Activated T-helper 2 cell treated with anti-CD3 and anti-CD28 coated beads, Interferon-gamma antibody, Interleukin-2, Interleukin-4, amounts not matched to agents 10 μg/mL and 5 μg/mL and 100 μg/mL, durations not matched to agents 14 hours and 24 hours and 36 hours (primary cell): ENCODE data around the gene TBX10. TPM values are rescaled to one million over a fixed set of nuclear protein-coding genes. Genes with fewer than 3 reads are reported as not detected.
"Not testable (repeated sequence)": the region's sequence is repeated elsewhere in the genome, so short reads cannot be mapped to it uniquely, and the experiment has no call there.

Experiments
- DNase-seq: peaks from one replicate; pipeline ENCODE4 v3.0.0; 2021; ENCODE audit warnings: low spot score
- H3K27ac Mint-ChIP-seq: one replicate; pipeline ENCODE4 v1.8.0; 2021; ENCODE audit warnings: mixed read lengths
- H3K27me3 Mint-ChIP-seq: one replicate; pipeline ENCODE4 v1.8.0; 2021; ENCODE audit warnings: low read depth, mixed read lengths
- H3K36me3 Mint-ChIP-seq: one replicate; pipeline ENCODE4 v1.8.0; 2021; ENCODE audit warnings: low read depth, mixed read lengths
- H3K4me1 Mint-ChIP-seq: one replicate; pipeline ENCODE4 v1.8.0; 2021; ENCODE audit warnings: low read depth, mixed read lengths
- H3K4me3 Mint-ChIP-seq: one replicate; pipeline ENCODE4 v1.8.0; 2021; ENCODE audit warnings: low read depth, mild to moderate bottlenecking, moderate library complexity, mixed read lengths
- H3K9me3 Mint-ChIP-seq: one replicate; pipeline ENCODE4 v1.8.0; 2021; ENCODE audit warnings: mixed read lengths
- intact Hi-C: fragments of 100-400 bp; cut with micrococcal nuclease; formaldehyde crosslinking; loops from one replicate; pipeline ENCODE4 v1.15.1; 2023
- total RNA-seq: library from RNA; stranded (reverse); gene quantifications from 2 replicates; pipeline ENCODE4 v1.2.3, GENCODE V29; 2022

Gene TBX10
- not detected in 2 replicates for total RNA-seq

- H3K27me3 Mint-ChIP-seq: no peaks in the 10 kb centered on the region
- no peaks in the 10 kb centered on the region for H3K36me3 Mint-ChIP-seq
- intact Hi-C loops: no loop called here
- no peaks in the 10 kb centered on the region for H3K9me3 Mint-ChIP-seq
- H3K4me1 Mint-ChIP-seq: peaks cover 6% of the 10 kb centered on the region
- H3K4me3 Mint-ChIP-seq: no peak within 1 kb of the TSS
- no peak within 1 kb of the TSS for H3K27ac Mint-ChIP-seq
- no peak for DNase-seq
Observed at GRCh38 chr11:67639438-67639859, at the start of gene TBX10. TBX10 (minus strand) TSS chr11:67639763; CDS start chr11:67639472, 291 bp downstream.

- peaks cover 46% of the 10 kb centered on the region for H3K27me3 Mint-ChIP-seq
- H3K4me1 Mint-ChIP-seq: peaks cover 10% of the 10 kb centered on the region
- no peaks in the 10 kb centered on the region for H3K36me3 Mint-ChIP-seq
- no peak overlapping the region for H3K4me3 Mint-ChIP-seq
- intact Hi-C loops: no loop called here
- no peak overlapping the region for H3K27ac Mint-ChIP-seq
- no peaks in the 10 kb centered on the region for H3K9me3 Mint-ChIP-seq
- DNase-seq: no peak
Observed at GRCh38 chr11:67689178-67689577, 49.6 kb upstream of the TBX10 start.

GRCh38 chr11:67687986-67688385 lies 48.4 kb upstream of the TBX10 start:
- Mint-ChIP-seq H3K4me3 (no peak overlapping the region), H3K27ac (no peak overlapping the region), H3K4me1 (peaks cover 10% of the 10 kb centered on the region)

GRCh38 chr11:67685641-67686332 lies 46.2 kb upstream of the TBX10 start:
- H3K9me3 Mint-ChIP-seq, H3K36me3 Mint-ChIP-seq, H3K4me1 Mint-ChIP-seq, DNase-seq, H3K4me3 Mint-ChIP-seq, intact Hi-C loops, H3K27ac Mint-ChIP-seq: not testable (repeated sequence)
- H3K27me3 Mint-ChIP-seq: peaks cover 32% of the 10 kb centered on the region

More at GRCh38 chr11:67687986-67688385, 48.4 kb upstream of the TBX10 start:
- DNase-seq: no peak
- intact Hi-C loops: no loop called here
- Mint-ChIP-seq H3K27me3 (peaks cover 44% of the 10 kb centered on the region), H3K36me3 (no peaks in the 10 kb centered on the region), H3K9me3 (no peaks in the 10 kb centered on the region)

- H3K36me3 Mint-ChIP-seq, H3K4me1 Mint-ChIP-seq, DNase-seq, H3K27ac Mint-ChIP-seq, H3K9me3 Mint-ChIP-seq, H3K4me3 Mint-ChIP-seq, intact Hi-C loops: not testable (repeated sequence)
- peaks cover 20% of the 10 kb centered on the region for H3K27me3 Mint-ChIP-seq
Observed at GRCh38 chr11:67682126-67683034, 42.8 kb upstream of the TBX10 start.

GRCh38 chr11:67680696-67681470 lies 41.3 kb upstream of the TBX10 start:
- Mint-ChIP-seq H3K9me3 (peaks cover 9% of the 10 kb centered on the region), H3K27me3 (peaks cover 25% of the 10 kb centered on the region), H3K27ac (no peak overlapping the region), H3K36me3 (no peaks in the 10 kb centered on the region), H3K4me3 (no peak overlapping the region), H3K4me1 (peaks cover 1% of the 10 kb centered on the region)
- intact Hi-C loops: no loop called here
- no peak for DNase-seq

- peaks cover 4% of the 10 kb centered on the region for H3K9me3 Mint-ChIP-seq
- no peak overlapping the region for H3K27ac Mint-ChIP-seq
- H3K4me1 Mint-ChIP-seq: no peaks in the 10 kb centered on the region
- intact Hi-C loops: no loop called here
- no peaks in the 10 kb centered on the region for H3K36me3 Mint-ChIP-seq
- no peak for DNase-seq
- peaks cover 14% of the 10 kb centered on the region for H3K27me3 Mint-ChIP-seq
- no peak overlapping the region for H3K4me3 Mint-ChIP-seq
Observed at GRCh38 chr11:67675058-67675747, 35.6 kb upstream of the TBX10 start.

GRCh38 chr11:67674442-67674871 lies 34.9 kb upstream of the TBX10 start, which contains the start of gene ALDH3B2:
ALDH3B2 (minus strand) TSS chr11:67674623; CDS start chr11:67666935, 7,688 bp downstream.
- peaks cover 4% of the 10 kb centered on the region for H3K9me3 Mint-ChIP-seq
- H3K27ac Mint-ChIP-seq: no peak within 1 kb of the TSS
- no peaks in the 10 kb centered on the region for H3K36me3 Mint-ChIP-seq
- no peak for DNase-seq
- intact Hi-C loops: no loop called here
- H3K27me3 Mint-ChIP-seq: peaks cover 14% of the 10 kb centered on the region
- no peaks in the 10 kb centered on the region for H3K4me1 Mint-ChIP-seq
- no peak within 1 kb of the TSS for H3K4me3 Mint-ChIP-seq

GRCh38 chr11:67673902-67674301 lies 34.3 kb upstream of the TBX10 start:
- Mint-ChIP-seq H3K4me3 (no peak overlapping the region), H3K4me1 (no peaks in the 10 kb centered on the region)
- no peak for DNase-seq

GRCh38 chr11:67673358-67673757 lies 33.8 kb upstream of the TBX10 start:
- Mint-ChIP-seq H3K4me3 (no peak overlapping the region), H3K27me3 (peaks cover 14% of the 10 kb centered on the region), H3K36me3 (no peaks in the 10 kb centered on the region), H3K4me1 (no peaks in the 10 kb centered on the region), H3K27ac (no peak overlapping the region), H3K9me3 (peaks cover 4% of the 10 kb centered on the region)
- no peak for DNase-seq
- intact Hi-C loops: no loop called here

More at GRCh38 chr11:67673902-67674301, 34.3 kb upstream of the TBX10 start:
- Mint-ChIP-seq H3K27me3 (peaks cover 14% of the 10 kb centered on the region), H3K9me3 (peaks cover 4% of the 10 kb centered on the region), H3K36me3 (no peaks in the 10 kb centered on the region), H3K27ac (no peak overlapping the region)
- intact Hi-C loops: no loop called here

- Mint-ChIP-seq H3K4me1 (no peaks in the 10 kb centered on the region), H3K27ac (no peak overlapping the region), H3K36me3 (no peaks in the 10 kb centered on the region), H3K27me3 (no peaks in the 10 kb centered on the region), H3K9me3 (peaks cover under 1% of the 10 kb centered on the region), H3K4me3 (no peak overlapping the region)
- DNase-seq: no peak
- intact Hi-C loops: no loop called here
Observed at GRCh38 chr11:67671211-67671520, 31.6 kb upstream of the TBX10 start.
